Mesenchymal stem cell (in vitro differentiated cells and primary cell): ENCODE data around the gene RTRAF.

Experiments used
- DNase-seq: peaks from one replicate; pipeline ENCODE4 v3.0.0-alpha.2; 2013
- H2AFZ ChIP-seq: one replicate; pipeline ENCODE4 v1.6.1; 2013; ENCODE audit warnings: low read depth, mild to moderate bottlenecking, control low read depth, inconsistent platforms, low read length, moderate library complexity
- H2AK5ac ChIP-seq: 2 replicates; pipeline ENCODE4 v1.6.1; 2013; ENCODE audit warnings: low read length, moderate library complexity, mild to moderate bottlenecking, inconsistent platforms; ENCODE audit not compliant: severe bottlenecking
- H2BK120ac ChIP-seq: one replicate; pipeline ENCODE4 v1.6.1; 2013; ENCODE audit warnings: low read depth, mild to moderate bottlenecking, inconsistent platforms, low read length, moderate library complexity
- H2BK12ac ChIP-seq, 2 experiments: one replicate each; pipeline ENCODE4 v1.6.1; 2013; ENCODE audit warnings: inconsistent platforms in 2 of 2, low read length in 2 of 2, mild to moderate bottlenecking in 2 of 2, moderate library complexity in 2 of 2, control low read depth in 1 of 2
- H2BK15ac ChIP-seq: one replicate; pipeline ENCODE4 v1.6.1; 2013; ENCODE audit warnings: mild to moderate bottlenecking, low read depth, inconsistent platforms; ENCODE audit not compliant: poor library complexity, severe bottlenecking
- H2BK5ac ChIP-seq: 2 replicates; pipeline ENCODE4 v1.6.1; 2013; ENCODE audit warnings: low read depth, mild to moderate bottlenecking, low read length, control low read depth, inconsistent platforms; ENCODE audit not compliant: poor library complexity, severe bottlenecking
- H3K14ac ChIP-seq, 2 experiments: one replicate each; pipeline ENCODE4 v1.6.1; 2013; ENCODE audit warnings: inconsistent platforms in 2 of 2, low read length in 2 of 2, control low read depth in 1 of 2, mild to moderate bottlenecking in 1 of 2, moderate library complexity in 1 of 2
- H3K18ac ChIP-seq, 2 experiments: one replicate each; pipeline ENCODE4 v1.6.1; 2013; ENCODE audit warnings: inconsistent platforms in 2 of 2, low read length in 2 of 2, control low read depth in 1 of 2, low read depth in 1 of 2, mild to moderate bottlenecking in 1 of 2
- H3K23ac ChIP-seq, 2 experiments: one replicate each; pipeline ENCODE4 v1.6.1; 2013; ENCODE audit warnings: inconsistent platforms in 2 of 2, low read length in 2 of 2, mild to moderate bottlenecking in 2 of 2, moderate library complexity in 2 of 2, control low read depth in 1 of 2
- H3K27ac ChIP-seq: 2 replicates; pipeline ENCODE4 v1.5.1; 2013; ENCODE audit warnings: mild to moderate bottlenecking, moderate library complexity, low read length, control low read depth, inconsistent platforms; ENCODE audit not compliant: poor library complexity, severe bottlenecking
- H3K27me3 ChIP-seq, 2 experiments: 2 replicates each; pipeline versions ENCODE4 v1.6.1 to v1.7.0; 2013; ENCODE audit warnings: low read length in 2 of 2, mild to moderate bottlenecking in 2 of 2, moderate library complexity in 2 of 2, control low read depth in 1 of 2, inconsistent platforms in 1 of 2; ENCODE audit not compliant: control insufficient read depth in 1 of 2, insufficient read depth in 1 of 2
- H3K36me3 ChIP-seq, 2 experiments: 2 replicates each; pipeline versions ENCODE4 v1.6.1 to v1.7.0; 2013; ENCODE audit warnings: low read length in 2 of 2, control low read depth in 1 of 2, inconsistent platforms in 1 of 2, low read depth in 1 of 2, mild to moderate bottlenecking in 1 of 2; ENCODE audit not compliant: insufficient read depth in 2 of 2, control insufficient read depth in 1 of 2
- H3K4ac ChIP-seq, 2 experiments: one replicate each; pipeline ENCODE4 v1.6.1; 2013; ENCODE audit warnings: inconsistent platforms in 2 of 2, low read length in 2 of 2, mild to moderate bottlenecking in 2 of 2, moderate library complexity in 2 of 2, control low read depth in 1 of 2, low read depth in 1 of 2
- H3K4me1 ChIP-seq: 2 replicates; pipeline ENCODE4 v1.6.1; 2013; ENCODE audit warnings: low read depth, low read length, control low read depth; ENCODE audit not compliant: control insufficient read depth, insufficient read depth
- H3K4me2 ChIP-seq: 2 replicates; pipeline ENCODE4 v1.6.1; 2013; ENCODE audit warnings: low read length, mild to moderate bottlenecking, inconsistent platforms; ENCODE audit not compliant: poor library complexity, severe bottlenecking
- H3K4me3 ChIP-seq, 2 experiments: 2 replicates each; pipeline versions ENCODE4 v1.5.1 to v1.7.0; 2013; ENCODE audit warnings: low read length in 2 of 2, mild to moderate bottlenecking in 2 of 2, control low read depth in 1 of 2, low read depth in 1 of 2; ENCODE audit not compliant: insufficient read depth in 1 of 2
- H3K79me1 ChIP-seq: replicated peaks from 2 replicates; pipeline ENCODE4 v1.6.1; 2013; ENCODE audit warnings: mild to moderate bottlenecking, control low read depth, low read length, inconsistent platforms; ENCODE audit not compliant: poor library complexity, severe bottlenecking
- H3K9ac ChIP-seq: 2 replicates; pipeline ENCODE4 v1.7.0; 2013; ENCODE audit warnings: mild to moderate bottlenecking, low read length, moderate library complexity
- H3K9me3 ChIP-seq: 2 replicates; pipeline ENCODE4 v1.7.0; 2013; ENCODE audit warnings: mild to moderate bottlenecking, low read length; ENCODE audit not compliant: control insufficient read depth
- H4K8ac ChIP-seq: one replicate; pipeline ENCODE4 v1.6.1; 2013; ENCODE audit warnings: inconsistent platforms, mild to moderate bottlenecking, low read length, moderate library complexity
- H4K91ac ChIP-seq: one replicate; pipeline ENCODE4 v1.6.1; 2013; ENCODE audit warnings: mild to moderate bottlenecking, low read length, inconsistent platforms
- WGBS: methylation state at CpG from one replicate; pipeline ENCODE4 v1.1.7; 2013; ENCODE audit warnings: mixed read lengths; 5-methylcytosine and 5-hydroxymethylcytosine counted together

Gene RTRAF

DNA sequence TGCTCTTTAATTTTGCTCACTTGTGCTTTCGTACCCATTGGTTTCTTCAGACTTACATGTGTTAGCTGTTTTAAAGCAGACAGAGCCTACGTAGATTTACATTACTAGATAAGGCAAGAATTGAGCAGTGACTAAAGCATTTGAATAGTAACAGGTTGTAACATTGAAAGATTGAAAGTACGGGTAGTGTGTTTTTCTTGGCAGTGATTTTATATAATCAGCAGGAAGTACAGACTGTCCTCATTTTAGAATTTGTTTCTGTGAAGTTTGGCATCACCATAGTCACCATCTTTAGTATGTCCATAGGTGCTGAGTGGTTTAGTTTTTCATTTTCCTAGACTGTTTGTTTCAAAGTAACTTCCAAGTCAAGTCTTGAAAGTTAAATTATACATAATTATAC, 14.0 kb downstream of the RTRAF start:
- Histone ChIP-seq H3K4me1 (no peaks in the 10 kb centered on the region), H3K18ac (no peak overlapping the region), H3K14ac (no peak overlapping the region), H2BK15ac (no peak overlapping the region), H2BK120ac (no peak overlapping the region), H2AK5ac (no peak overlapping the region), H3K27me3 (no peaks in the 10 kb centered on the region), H2BK5ac (no peak overlapping the region), H2BK12ac (no peak overlapping the region), H3K27ac (no peak overlapping the region), H4K91ac (no peak overlapping the region), H2AFZ (no peak overlapping the region), H3K79me1 (peaks cover 17% of the 10 kb centered on the region), H4K8ac (no peak overlapping the region), H3K36me3 (peaks cover 11 to 87% of the 10 kb centered on the region in 2 experiments), H3K9me3 (no peaks in the 10 kb centered on the region), H3K4me3 (no peak overlapping the region), H3K9ac (no peak overlapping the region), H3K23ac (no peak overlapping the region), H3K4ac (no peak overlapping the region), H3K4me2 (no peak overlapping the region)
- WGBS: 96% methylated on average over 3 of the region's 3 CpGs
- no peak for DNase-seq

DNA sequence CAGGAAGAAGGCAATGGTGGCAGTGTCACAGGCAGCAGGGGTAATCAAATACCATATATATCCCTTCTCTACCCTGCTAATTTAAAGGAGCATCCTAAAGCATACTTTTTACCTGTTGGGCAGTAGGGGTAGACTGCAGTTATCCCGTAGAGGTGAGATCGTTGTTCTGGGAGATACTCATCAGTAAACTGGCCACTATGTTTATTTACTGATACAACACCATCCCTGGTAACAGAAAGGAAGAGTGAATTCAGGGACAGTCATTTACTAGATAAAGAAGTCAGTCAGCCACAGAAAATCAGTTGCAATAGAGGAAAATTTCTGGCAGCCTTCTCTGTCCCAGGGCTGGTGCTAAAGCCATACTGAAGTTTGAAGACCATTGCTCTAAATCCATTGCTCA, 16.3 kb downstream of the RTRAF start:
- Histone ChIP-seq H3K27me3 (no peaks in the 10 kb centered on the region), H2AK5ac (no peak overlapping the region), H3K23ac (no peak overlapping the region), H3K9me3 (no peaks in the 10 kb centered on the region), H3K4me3 (no peak overlapping the region), H3K4me2 (no peak overlapping the region), H3K4ac (no peak overlapping the region), H2AFZ (no peak overlapping the region), H3K4me1 (no peaks in the 10 kb centered on the region), H3K14ac (no peak overlapping the region), H4K91ac (no peak overlapping the region), H2BK120ac (no peak overlapping the region), H3K36me3 (peaks cover 16 to 99% of the 10 kb centered on the region in 2 experiments), H2BK15ac (no peak overlapping the region), H4K8ac (no peak overlapping the region), H3K9ac (no peak overlapping the region), H3K79me1 (peaks cover 19% of the 10 kb centered on the region), H3K27ac (no peak overlapping the region), H2BK5ac (no peak overlapping the region), H2BK12ac (no peak overlapping the region), H3K18ac (no peak overlapping the region)
- DNase-seq: no peak
- WGBS: no CpG with 5 or more reads among the region's 2 CpGs

DNA sequence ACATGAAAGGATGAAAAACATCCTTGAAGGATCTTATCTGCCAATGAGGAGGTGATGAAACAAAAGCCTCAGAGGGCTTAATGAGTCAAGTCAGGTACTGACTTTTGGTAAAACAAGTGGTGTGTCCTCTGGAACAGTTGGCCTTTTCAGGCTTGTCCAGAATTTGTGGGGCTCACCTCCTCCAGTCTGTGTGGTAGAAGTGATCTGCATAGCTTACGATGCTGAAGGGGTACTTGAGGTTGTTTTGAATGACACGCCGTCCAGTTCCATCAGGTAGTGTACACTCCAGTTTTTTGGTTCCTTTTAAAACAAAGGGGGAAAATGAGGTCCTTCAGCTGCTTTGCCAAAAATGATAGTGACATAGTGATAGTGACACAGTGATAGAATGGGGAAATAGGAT, 17.0 kb downstream of the RTRAF start:
- WGBS: 98% methylated on average over 3 of the region's 3 CpGs
- Histone ChIP-seq H2BK15ac (no peak overlapping the region), H3K9ac (no peak overlapping the region), H3K79me1 (peaks cover 17% of the 10 kb centered on the region), H2AK5ac (no peak overlapping the region), H4K8ac (no peak overlapping the region), H3K23ac (no peak overlapping the region), H2BK5ac (no peak overlapping the region), H3K4ac (no peak overlapping the region), H2AFZ (no peak overlapping the region), H4K91ac (no peak overlapping the region), H3K27me3 (no peaks in the 10 kb centered on the region), H3K9me3 (no peaks in the 10 kb centered on the region), H3K14ac (no peak overlapping the region), H2BK12ac (no peak overlapping the region), H3K4me1 (no peaks in the 10 kb centered on the region), H3K36me3 (peaks cover 24 to 99% of the 10 kb centered on the region in 2 experiments), H3K4me2 (no peak overlapping the region), H3K27ac (no peak overlapping the region), H3K4me3 (no peak overlapping the region), H2BK120ac (no peak overlapping the region), H3K18ac (no peak overlapping the region)
- no peak for DNase-seq

GRCh38 chr14:52007211-52007610, 17.9 kb downstream of the RTRAF start:
- Histone ChIP-seq H2BK12ac (no peak overlapping the region), H3K36me3 (peaks cover 26 to 99% of the 10 kb centered on the region in 2 experiments), H2AFZ (no peak overlapping the region), H4K91ac (no peak overlapping the region), H3K4me2 (no peak overlapping the region), H3K27me3 (no peaks in the 10 kb centered on the region), H3K9me3 (no peaks in the 10 kb centered on the region), H3K14ac (no peak overlapping the region), H2BK15ac (no peak overlapping the region), H2BK120ac (no peak overlapping the region), H2BK5ac (no peak overlapping the region), H3K79me1 (peaks cover 16% of the 10 kb centered on the region), H3K4me3 (no peak overlapping the region), H4K8ac (no peak overlapping the region), H3K4me1 (no peaks in the 10 kb centered on the region), H3K23ac (no peak overlapping the region), H3K9ac (no peak overlapping the region), H3K27ac (no peak overlapping the region), H3K4ac (no peak overlapping the region), H3K18ac (no peak overlapping the region), H2AK5ac (no peak overlapping the region)
- WGBS: 100% methylated on average over 1 of the region's 1 CpG
- no peak for DNase-seq
